H9 (cell line): ENCODE results near the gene TMEM132C. TPM values are rescaled to one million over a fixed set of nuclear protein-coding genes. Genes with fewer than 3 reads are reported as not detected.

Source experiments
- DNase-seq: peaks from one replicate; pipeline ENCODE4 v3.0.0-alpha.2; 2017
- H2AFZ ChIP-seq: one replicate; pipeline ENCODE4 v1.6.1; 2013; ENCODE audit warnings: mild to moderate bottlenecking, low read length, control low read depth, moderate library complexity
- H2AK5ac ChIP-seq: 2 replicates; pipeline ENCODE4 v1.6.1; 2013; ENCODE audit warnings: low read length, control low read depth, mixed read lengths; ENCODE audit not compliant: insufficient read length
- H2BK120ac ChIP-seq: one replicate; pipeline ENCODE4 v1.6.1; 2013; ENCODE audit warnings: low read depth, mild to moderate bottlenecking, low read length, control low read depth, inconsistent platforms; ENCODE audit not compliant: poor library complexity, severe bottlenecking
- H2BK12ac ChIP-seq: 2 replicates; pipeline ENCODE4 v1.6.1; 2013; ENCODE audit warnings: low read length, control low read depth, mixed read lengths, low read depth; ENCODE audit not compliant: insufficient read length
- H2BK15ac ChIP-seq: 2 replicates; pipeline ENCODE4 v1.6.1; 2013; ENCODE audit warnings: low read depth, low read length, control low read depth
- H2BK20ac ChIP-seq: one replicate; pipeline ENCODE4 v1.6.1; 2013; ENCODE audit warnings: low read depth, mild to moderate bottlenecking, low read length, control low read depth, inconsistent platforms; ENCODE audit not compliant: poor library complexity, severe bottlenecking
- H2BK5ac ChIP-seq: 2 replicates; pipeline ENCODE4 v1.6.1; 2013; ENCODE audit warnings: low read length, control low read depth, mixed read lengths; ENCODE audit not compliant: insufficient read length
- H3K14ac ChIP-seq: 2 replicates; pipeline ENCODE4 v1.6.1; 2013; ENCODE audit warnings: low read length, control low read depth; ENCODE audit not compliant: insufficient read depth
- H3K18ac ChIP-seq: 2 replicates; pipeline ENCODE4 v1.6.1; 2013; ENCODE audit warnings: low read depth, mild to moderate bottlenecking, mixed read lengths, low read length, control low read depth; ENCODE audit not compliant: insufficient read length
- H3K23ac ChIP-seq: 2 replicates; pipeline ENCODE4 v1.6.1; 2013; ENCODE audit warnings: low read length, control low read depth, mixed read lengths, low read depth; ENCODE audit not compliant: insufficient read length
- H3K23me2 ChIP-seq: 2 replicates; pipeline ENCODE4 v1.6.1; 2013; ENCODE audit warnings: low read depth, mild to moderate bottlenecking, mixed read lengths, low read length, control low read depth; ENCODE audit not compliant: insufficient read length, poor library complexity, severe bottlenecking
- H3K27ac ChIP-seq: 2 replicates; pipeline ENCODE4 v1.5.1; 2013; ENCODE audit warnings: low read length, control low read depth, mixed read lengths, low read depth; ENCODE audit not compliant: insufficient read length
- H3K27me3 ChIP-seq: 2 replicates; pipeline ENCODE4 v1.6.1; 2013; ENCODE audit warnings: low read length, control low read depth, inconsistent platforms; ENCODE audit not compliant: insufficient read depth
- H3K4ac ChIP-seq: 2 replicates; pipeline ENCODE4 v1.6.1; 2013; ENCODE audit warnings: low read depth, mild to moderate bottlenecking, control low read depth, inconsistent platforms, low read length, moderate library complexity
- H3K4me1 ChIP-seq: 2 replicates; pipeline ENCODE4 v1.6.1; 2013; ENCODE audit warnings: low read length, control low read depth, inconsistent platforms; ENCODE audit not compliant: insufficient read depth
- H3K4me2 ChIP-seq: 2 replicates; pipeline ENCODE4 v1.6.1; 2013; ENCODE audit warnings: low read length, control low read depth, mixed read lengths; ENCODE audit not compliant: insufficient read length, insufficient read depth
- H3K56ac ChIP-seq: 2 replicates; pipeline ENCODE4 v1.6.1; 2013; ENCODE audit warnings: low read depth, mild to moderate bottlenecking, mixed read lengths, low read length, control low read depth; ENCODE audit not compliant: insufficient read length
- H3K79me1 ChIP-seq: 2 replicates; pipeline ENCODE4 v1.6.1; 2013; ENCODE audit warnings: low read depth, mild to moderate bottlenecking, moderate library complexity, low read length, control low read depth, inconsistent platforms; ENCODE audit not compliant: insufficient read depth, poor library complexity, severe bottlenecking
- H3K79me2 ChIP-seq: 2 replicates; pipeline ENCODE4 v1.6.1; 2013; ENCODE audit warnings: low read length, control low read depth, inconsistent platforms; ENCODE audit not compliant: insufficient read depth
- H3K9ac ChIP-seq: 2 replicates; pipeline ENCODE4 v1.6.1; 2013; ENCODE audit warnings: low read length, control low read depth, mixed read lengths; ENCODE audit not compliant: insufficient read length; ENCODE audit errors: extremely low read depth
- H3K9me3 ChIP-seq: one replicate; pipeline ENCODE4 v1.6.1; 2013; ENCODE audit warnings: low read depth, low read length, inconsistent platforms; ENCODE audit not compliant: control insufficient read depth
- H3T11ph ChIP-seq: one replicate; pipeline ENCODE4 v1.6.1; 2013; ENCODE audit warnings: mild to moderate bottlenecking, low read length, control low read depth, inconsistent platforms
- H4K20me1 ChIP-seq: one replicate; pipeline ENCODE4 v1.6.1; 2013; ENCODE audit not compliant: control insufficient read depth, insufficient read length, insufficient read depth
- H4K5ac ChIP-seq: 2 replicates; pipeline ENCODE4 v1.6.1; 2013; ENCODE audit warnings: low read depth, mild to moderate bottlenecking, mixed read lengths, low read length, control low read depth; ENCODE audit not compliant: insufficient read length
- H4K8ac ChIP-seq: replicated peaks from 2 replicates; pipeline ENCODE4 v1.6.1; 2013; ENCODE audit warnings: low read length, control low read depth, mixed read lengths, low read depth; ENCODE audit not compliant: insufficient read length
- H4K91ac ChIP-seq: 2 replicates; pipeline ENCODE4 v1.6.1; 2013; ENCODE audit warnings: low read depth, mild to moderate bottlenecking, moderate library complexity, mixed read lengths, low read length, control low read depth; ENCODE audit not compliant: insufficient read length
- H3K27ac Mint-ChIP-seq, 3 experiments: 2 replicates in 2 of 3; 3 replicates in 1 of 3; pipeline ENCODE4 v1.8.0; 2020 to 2021; ENCODE audit warnings: mixed read lengths in 3 of 3, mild to moderate bottlenecking in 1 of 3, moderate library complexity in 1 of 3
- H3K27me3 Mint-ChIP-seq: 2 replicates; pipeline ENCODE4 v1.8.0; 2021; ENCODE audit warnings: low read depth, mild to moderate bottlenecking, moderate library complexity, mixed read lengths
- H3K36me3 Mint-ChIP-seq, 3 experiments: 2 replicates in 2 of 3; 3 replicates in 1 of 3; pipeline ENCODE4 v1.8.0; 2020 to 2021; ENCODE audit warnings: low read depth in 3 of 3, mixed read lengths in 3 of 3; ENCODE audit not compliant: insufficient read depth in 1 of 3
- H3K4me1 Mint-ChIP-seq, 2 experiments: 2 replicates each; pipeline ENCODE4 v1.8.0; 2020; ENCODE audit warnings: mixed read lengths in 2 of 2
- H3K4me3 Mint-ChIP-seq, 2 experiments: 2 replicates in 1 of 2; 3 replicates in 1 of 2; pipeline ENCODE4 v1.8.0; 2020 to 2021; ENCODE audit warnings: mild to moderate bottlenecking in 2 of 2, mixed read lengths in 2 of 2, moderate library complexity in 1 of 2
- H3K9me3 Mint-ChIP-seq, 2 experiments: 2 replicates in 1 of 2; 3 replicates in 1 of 2; pipeline ENCODE4 v1.8.0; 2020; ENCODE audit warnings: mild to moderate bottlenecking in 2 of 2, mixed read lengths in 2 of 2, moderate library complexity in 1 of 2
- WGBS: extraction: QIAGEN DNeasy Blood & Tissue Kit; methylation state at CpG from one replicate; pipeline ENCODE4 v1.1.7; 2013; ENCODE audit warnings: missing lambda C conversion rate, low lambda C conversion rate, mixed read lengths; ENCODE audit not compliant: insufficient read length; ENCODE audit errors: extremely low coverage; 5-methylcytosine and 5-hydroxymethylcytosine counted together
- total RNA-seq: library from RNA; stranded (reverse); gene quantifications from 2 replicates; pipeline ENCODE4 v1.2.1, GENCODE V29; 2021
- TF ChIP-seq, protein P1 (sequence below): fragments of 200-600 bp; sonication (generic); conservative IDR thresholded peaks from 3 replicates; pipeline ENCODE4 v1.8.0; 2021; ENCODE audit warnings: antibody characterized with exemption, mild to moderate bottlenecking

The TMEM132C gene
- total RNA-seq, 1 experiment from 2014 or later, result 0.22 TPM

DNA sequence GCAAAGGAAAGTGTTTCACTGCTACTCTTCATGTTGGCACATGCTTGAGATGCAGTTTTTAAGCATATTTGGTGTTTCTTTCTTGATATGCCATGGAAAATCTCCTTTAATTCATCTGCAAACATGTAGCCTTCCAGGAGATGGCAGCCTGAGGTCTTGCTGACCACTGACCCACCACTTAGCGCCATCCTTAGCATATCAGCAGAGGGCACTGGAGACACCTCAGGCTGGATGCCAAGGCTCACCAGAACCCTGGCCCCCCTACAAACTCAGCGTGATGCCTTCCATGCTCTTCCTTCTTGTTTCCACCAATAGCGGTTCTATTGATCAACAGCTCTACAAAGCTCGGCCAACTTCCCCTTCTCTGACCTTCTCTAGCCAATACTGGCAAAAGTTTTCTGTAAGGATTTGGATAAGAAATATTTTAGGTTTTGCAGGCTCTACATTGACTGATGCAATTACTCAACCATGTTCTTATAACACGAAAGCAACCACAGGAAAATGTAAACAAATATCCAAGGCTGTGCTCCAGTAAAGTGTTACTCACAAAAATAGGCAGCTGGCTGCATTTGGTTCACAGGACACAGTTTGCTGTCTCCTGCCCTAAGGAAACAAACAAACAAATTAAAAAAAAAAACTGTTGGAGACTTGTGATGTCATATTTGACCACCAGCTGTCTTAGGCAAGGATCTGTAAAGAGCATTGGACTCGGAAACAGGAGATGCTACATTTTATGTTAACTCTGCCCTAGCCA lies 347.0 kb downstream of the TMEM132C start:
- Histone ChIP-seq H2AK5ac (no peak overlapping the region), H3K14ac (no peak overlapping the region), H3K56ac (no peak overlapping the region), H3K27me3 (no peaks in the 10 kb centered on the region), H3K23me2 (no peaks in the 10 kb centered on the region), H2BK15ac (no peak overlapping the region), H3K18ac (no peak overlapping the region), H2BK20ac (no peak overlapping the region), H3K79me1 (no peaks in the 10 kb centered on the region), H2BK5ac (no peak overlapping the region), H2BK120ac (no peak overlapping the region), H3K4me1 (no peaks in the 10 kb centered on the region), H2BK12ac (no peak overlapping the region), H3K9me3 (no peaks in the 10 kb centered on the region), H3K79me2 (no peaks in the 10 kb centered on the region), H3K27ac (no peak overlapping the region), H4K91ac (no peak overlapping the region), H4K20me1 (no peaks in the 10 kb centered on the region), H2AFZ (no peak overlapping the region), H3K4me2 (no peak overlapping the region), H4K5ac (no peak overlapping the region), H4K8ac (no peak overlapping the region), H3K23ac (no peak overlapping the region), H3K4ac (no peak overlapping the region), H3K9ac (no peak overlapping the region), H3T11ph (no peak overlapping the region)
- H3K36me3 Mint-ChIP-seq, result peaks cover 0 to 5% (median 0%) of the 10 kb centered on the region in 3 experiments; a peak in 1 of 7 replicates
- DNase-seq, result peak; percentile 73
- TF ChIP-seq, protein P1, sequence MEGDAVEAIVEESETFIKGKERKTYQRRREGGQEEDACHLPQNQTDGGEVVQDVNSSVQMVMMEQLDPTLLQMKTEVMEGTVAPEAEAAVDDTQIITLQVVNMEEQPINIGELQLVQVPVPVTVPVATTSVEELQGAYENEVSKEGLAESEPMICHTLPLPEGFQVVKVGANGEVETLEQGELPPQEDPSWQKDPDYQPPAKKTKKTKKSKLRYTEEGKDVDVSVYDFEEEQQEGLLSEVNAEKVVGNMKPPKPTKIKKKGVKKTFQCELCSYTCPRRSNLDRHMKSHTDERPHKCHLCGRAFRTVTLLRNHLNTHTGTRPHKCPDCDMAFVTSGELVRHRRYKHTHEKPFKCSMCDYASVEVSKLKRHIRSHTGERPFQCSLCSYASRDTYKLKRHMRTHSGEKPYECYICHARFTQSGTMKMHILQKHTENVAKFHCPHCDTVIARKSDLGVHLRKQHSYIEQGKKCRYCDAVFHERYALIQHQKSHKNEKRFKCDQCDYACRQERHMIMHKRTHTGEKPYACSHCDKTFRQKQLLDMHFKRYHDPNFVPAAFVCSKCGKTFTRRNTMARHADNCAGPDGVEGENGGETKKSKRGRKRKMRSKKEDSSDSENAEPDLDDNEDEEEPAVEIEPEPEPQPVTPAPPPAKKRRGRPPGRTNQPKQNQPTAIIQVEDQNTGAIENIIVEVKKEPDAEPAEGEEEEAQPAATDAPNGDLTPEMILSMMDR, result peak; percentile 64
- H3K9me3 Mint-ChIP-seq, result peaks cover 0 to 2% of the 10 kb centered on the region in 2 experiments; a peak in 3 of 5 replicates
- H3K4me1 Mint-ChIP-seq, result peaks cover 12 to 15% of the 10 kb centered on the region in 2 experiments
- H3K27ac Mint-ChIP-seq, result no peak overlapping the region
- H3K4me3 Mint-ChIP-seq, result no peak overlapping the region
- peaks cover 43% of the 10 kb centered on the region for H3K27me3 Mint-ChIP-seq
- no CpG with 5 or more reads among the region's 6 CpGs for WGBS
